ENCODE results near the gene RNF220.

GRCh38 chr1:44526295-44527073, 121.4 kb downstream of the RNF220 start:
- TF ChIP-seq CTCF (IDR thresholded peaks at IDR 0.05; ENCODE audit: low read depth, low read length, poor library complexity, severe bottlenecking), result no peak
- no peak for TF ChIP-seq EZH2phosphoT487 (IDR thresholded peaks at IDR 0.05; ENCODE audit: borderline replicate concordance, low read length)
